ENCODE results near the gene AUNIP.
A peak's percentile ranks its signal among the peaks of the same experiment; 100 is the strongest.

Gene AUNIP

GRCh38 chr1:25825605-25826004 lies 33.7 kb downstream of the AUNIP start:
- DNase-seq: no peak

- DNase-seq: no peak
These were observed 37.6 kb downstream of the AUNIP start for GRCh38 chr1:25821630-25822091.

- no peak for DNase-seq
These were observed 38.2 kb downstream of the AUNIP start for GRCh38 chr1:25821112-25821476.

- DNase-seq: peak; percentile 65 to 67
These were observed 38.8 kb downstream of the AUNIP start for GRCh38 chr1:25820247-25821111.

GRCh38 chr1:25819491-25820246 lies 39.6 kb downstream of the AUNIP start, which contains the start of gene MTFR1L:
Gene MTFR1L, plus strand, starts transcription at chr1:25819954. Its CDS starts 3,151 bp downstream, at chr1:25823105.
- peak; percentile 90 to 93 for DNase-seq

- no peak for DNase-seq
These were observed 40.7 kb downstream of the AUNIP start for GRCh38 chr1:25818569-25818968.

- DNase-seq: no peak
These were observed 41.3 kb downstream of the AUNIP start for GRCh38 chr1:25817840-25818501.

GRCh38 chr1:25816112-25816718 lies 43.0 kb downstream of the AUNIP start:
- no peak for DNase-seq

- DNase-seq: no peak
These were observed 43.8 kb downstream of the AUNIP start for GRCh38 chr1:25815208-25816111.

GRCh38 chr1:25814549-25815087 lies 44.6 kb downstream of the AUNIP start:
- no peak for DNase-seq

GRCh38 chr1:25813734-25814471 lies 45.4 kb downstream of the AUNIP start:
- DNase-seq: no peak

GRCh38 chr1:25813071-25813733 lies 46.1 kb downstream of the AUNIP start:
- no peak for DNase-seq

- DNase-seq: no peak
These were observed 47.7 kb downstream of the AUNIP start for GRCh38 chr1:25811384-25812082.

GRCh38 chr1:25810341-25811299 lies 48.6 kb downstream of the AUNIP start:
- peak; percentile 75 to 82 for DNase-seq

GRCh38 chr1:25809929-25810328 lies 49.3 kb downstream of the AUNIP start:
- no peak for DNase-seq

GRCh38 chr1:25809283-25809926 lies 49.9 kb downstream of the AUNIP start:
- DNase-seq: no peak

GRCh38 chr1:25808481-25809244 lies 50.6 kb downstream of the AUNIP start:
- no peak for DNase-seq

All from activated CD4-positive, alpha-beta T cell treated with anti-CD3 and anti-CD28 coated beads for 4 hours (primary cell).